GM18870 (cell line): ENCODE data around the gene HNRNPUL2.
"Not testable (repeated sequence)": the region's sequence is repeated elsewhere in the genome, so short reads cannot be mapped to it uniquely, and the experiment has no call there.

Experiments used
- ATAC-seq: cut with Tn5 transposase; IDR thresholded peaks from one replicate; pipeline ENCODE4 v1.9.1; 2021; ENCODE audit warnings: moderate library complexity; ENCODE audit not compliant: unreplicated experiment

HNRNPUL2 gene

GRCh38 chr11:62705880-62706849, 21.1 kb downstream of the HNRNPUL2 start:
- no peak for ATAC-seq

GRCh38 chr11:62705413-62705812, 21.8 kb downstream of the HNRNPUL2 start:
- no peak for ATAC-seq

GRCh38 chr11:62703921-62704320, 23.3 kb downstream of the HNRNPUL2 start:
- ATAC-seq, result not testable (repeated sequence)

GRCh38 chr11:62702246-62702645, 25.0 kb downstream of the HNRNPUL2 start:
- no peak for ATAC-seq

- no peak for ATAC-seq
Measured at GRCh38 chr11:62694455-62695167, 32.6 kb downstream of the HNRNPUL2 start.

- ATAC-seq, result not testable (repeated sequence)
Measured at GRCh38 chr11:62693624-62694023, 33.6 kb downstream of the HNRNPUL2 start.

GRCh38 chr11:62689421-62690183, 37.7 kb downstream of the HNRNPUL2 start, which contains the start of gene LRRN4CL:
LRRN4CL (minus strand) TSS chr11:62689530; CDS start chr11:62688508, 1,022 bp downstream.
- ATAC-seq, result no peak

GRCh38 chr11:62688491-62688890, 38.8 kb downstream of the HNRNPUL2 start:
- no peak for ATAC-seq

- ATAC-seq, result no peak
Measured at GRCh38 chr11:62687508-62688396, 39.5 kb downstream of the HNRNPUL2 start.

GRCh38 chr11:62682518-62682917, 44.7 kb downstream of the HNRNPUL2 start:
- no peak for ATAC-seq

- ATAC-seq, result no peak
Measured at GRCh38 chr11:62680825-62681240, 46.4 kb downstream of the HNRNPUL2 start.

GRCh38 chr11:62678770-62679696, 48.2 kb downstream of the HNRNPUL2 start, which contains the start of gene UBXN1:
UBXN1 (minus strand) TSS chr11:62679073; CDS start chr11:62678923, 150 bp downstream.
- ATAC-seq, result no peak

- ATAC-seq, result no peak
Measured at GRCh38 chr11:62678433-62678769, 48.9 kb downstream of the HNRNPUL2 start.

- no peak for ATAC-seq
Measured at GRCh38 chr11:62677714-62678113, 49.5 kb downstream of the HNRNPUL2 start.

- no peak for ATAC-seq
Measured at GRCh38 chr11:62677156-62677555, 50.1 kb downstream of the HNRNPUL2 start.

GRCh38 chr11:62676698-62677097, 50.6 kb downstream of the HNRNPUL2 start:
- ATAC-seq, result no peak

- not testable (repeated sequence) for ATAC-seq
Measured at GRCh38 chr11:62675415-62675814, 51.8 kb downstream of the HNRNPUL2 start.

GRCh38 chr11:62673196-62673525, 54.1 kb downstream of the HNRNPUL2 start:
- ATAC-seq, result no peak
